A673 (cell line): Measurements from ENCODE around the gene CHDH. TPM values are rescaled to one million over a fixed set of nuclear protein-coding genes. Genes with fewer than 3 reads are reported as not detected.

Experiments
- BruUV-seq: library from RNA; stranded (reverse); fragments of 400-500 nt; replicated peaks from 2 replicates; lab custom pipeline; 2021; lab: Mats Ljungman, UMichigan
- CTCF ChIA-PET: fragments of 300-600 bp; sonication (Branson Sonifier 250); formaldehyde crosslinking; loops from one replicate; lab custom pipeline; 2022; ENCODE audit warnings: antibody characterized with exemption; lab: Charles Lee
- POLR2A ChIA-PET: fragments of 300-600 bp; sonication (Branson Sonifier 250); formaldehyde crosslinking; loops from one replicate; lab custom pipeline; 2022; ENCODE audit warnings: antibody characterized with exemption; ENCODE audit not compliant: low non-redundant PET; lab: Charles Lee
- DNase-seq: peaks from one replicate; pipeline ENCODE4 v3.0.0-alpha.2; 2015; ENCODE audit warnings: low spot score
- H3K27ac ChIP-seq: fragments of 200-600 bp; sonication (generic); 2 replicates; pipeline ENCODE4 v1.5.1; 2016; ENCODE audit warnings: mixed run types, low read depth, mild to moderate bottlenecking, mixed read lengths, antibody characterized with exemption, low read length; ENCODE audit not compliant: poor library complexity, severe bottlenecking
- H3K27me3 ChIP-seq: fragments of 200-600 bp; sonication (generic); replicated peaks from 2 replicates; pipeline ENCODE4 v1.6.1; 2017; ENCODE audit warnings: mixed run types, low read depth, mild to moderate bottlenecking, mixed read lengths, antibody characterized with exemption, low read length; ENCODE audit not compliant: insufficient read depth, poor library complexity
- H3K36me3 ChIP-seq: fragments of 200-600 bp; sonication (generic); 2 replicates; pipeline ENCODE4 v1.6.1; 2016; ENCODE audit warnings: mixed run types, mild to moderate bottlenecking, mixed read lengths, antibody characterized with exemption, low read length; ENCODE audit not compliant: insufficient read depth, poor library complexity, severe bottlenecking
- H3K4me1 ChIP-seq: fragments of 200-600 bp; sonication (generic); 2 replicates; pipeline ENCODE4 v1.6.1; 2017; ENCODE audit warnings: mixed run types, mild to moderate bottlenecking, mixed read lengths, antibody characterized with exemption, low read length; ENCODE audit not compliant: insufficient read depth, poor library complexity, severe bottlenecking
- H3K4me3 ChIP-seq: fragments of 200-600 bp; sonication (generic); 2 replicates; pipeline ENCODE4 v1.5.1; 2016; ENCODE audit warnings: low read depth, mixed run types, mild to moderate bottlenecking, mixed read lengths, low read length; ENCODE audit not compliant: poor library complexity, severe bottlenecking
- H3K9me3 ChIP-seq: fragments of 200-600 bp; sonication (generic); 2 replicates; pipeline ENCODE4 v1.6.1; 2016; ENCODE audit warnings: mixed run types, low read depth, mild to moderate bottlenecking, mixed read lengths, antibody characterized with exemption, low read length; ENCODE audit not compliant: poor library complexity, severe bottlenecking
- CTCF ChIP-seq: fragments of 300-800, 200-600 bp; sonication (generic); conservative IDR thresholded peaks from 2 replicates; pipeline ENCODE4 v1.5.1; 2017; ENCODE audit warnings: low read depth, mild to moderate bottlenecking, antibody characterized with exemption, low read length, moderate library complexity, mixed read lengths
- EZH2 ChIP-seq: fragments of 200-600 bp; sonication (generic); IDR thresholded peaks from 2 replicates; pipeline ENCODE4 v1.6.1; 2017; ENCODE audit warnings: borderline replicate concordance, low read depth, mild to moderate bottlenecking, mixed read lengths, antibody characterized with exemption, low read length; ENCODE audit not compliant: poor library complexity, severe bottlenecking
- intact Hi-C: fragments of 100-400 bp; cut with micrococcal nuclease; formaldehyde crosslinking; loops from one replicate; pipeline ENCODE4 v1.10.0; 2022; ENCODE audit not compliant: unreplicated experiment
- total RNA-seq: library from RNA; stranded (reverse); gene quantifications from 2 replicates; pipeline ENCODE4 v1.2.3, GENCODE V29; 2021

CHDH gene
- total RNA-seq, 1 experiment from 2014 or later, result not detected

GRCh38 chr3:53788038-53788437, 58.2 kb downstream of the CHDH start:
- Histone ChIP-seq H3K36me3 (no peaks in the 10 kb centered on the region), H3K27ac (no peak overlapping the region), H3K4me1 (no peaks in the 10 kb centered on the region), H3K27me3 (no peaks in the 10 kb centered on the region), H3K4me3 (no peak overlapping the region), H3K9me3 (no peaks in the 10 kb centered on the region)
- intact Hi-C loops, result no loop called here
- no TSS peak for BruUV-seq
- no peak for TF ChIP-seq CTCF
- no peak for TF ChIP-seq EZH2
- DNase-seq, result no peak
- ChIA-PET CTCF (no interaction called here), POLR2A (no interaction called here)

GRCh38 chr3:53787016-53787415, 59.2 kb downstream of the CHDH start:
- Histone ChIP-seq H3K36me3 (no peaks in the 10 kb centered on the region), H3K27me3 (no peaks in the 10 kb centered on the region), H3K4me1 (no peaks in the 10 kb centered on the region), H3K9me3 (no peaks in the 10 kb centered on the region), H3K27ac (no peak overlapping the region), H3K4me3 (no peak overlapping the region)
- POLR2A ChIA-PET, result no interaction called here
- TF ChIP-seq EZH2 (no peak), CTCF (no peak)
- intact Hi-C loops, result no loop called here
- no TSS peak for BruUV-seq
- CTCF ChIA-PET, result no interaction called here
- no peak for DNase-seq

- intact Hi-C loops, result no loop called here
- ChIA-PET POLR2A (no interaction called here), CTCF (no interaction called here)
- Histone ChIP-seq H3K27ac (no peak overlapping the region), H3K4me1 (no peaks in the 10 kb centered on the region), H3K9me3 (no peaks in the 10 kb centered on the region), H3K27me3 (no peaks in the 10 kb centered on the region), H3K36me3 (no peaks in the 10 kb centered on the region), H3K4me3 (no peak overlapping the region)
- BruUV-seq, result no TSS peak
- no peak for DNase-seq
- TF ChIP-seq EZH2 (no peak), CTCF (no peak)
Measured at GRCh38 chr3:53780806-53781205, 65.4 kb downstream of the CHDH start.
